Measurements from ENCODE around the gene CCM2L.
"Not testable (repeated sequence)": the region's sequence is repeated elsewhere in the genome, so short reads cannot be mapped to it uniquely, and the experiment has no call there.

Gene CCM2L

GRCh38 chr20:32031007-32031958 is 21.0 kb downstream of the CCM2L start:
- peak; percentile 72 for DNase-seq

DNA sequence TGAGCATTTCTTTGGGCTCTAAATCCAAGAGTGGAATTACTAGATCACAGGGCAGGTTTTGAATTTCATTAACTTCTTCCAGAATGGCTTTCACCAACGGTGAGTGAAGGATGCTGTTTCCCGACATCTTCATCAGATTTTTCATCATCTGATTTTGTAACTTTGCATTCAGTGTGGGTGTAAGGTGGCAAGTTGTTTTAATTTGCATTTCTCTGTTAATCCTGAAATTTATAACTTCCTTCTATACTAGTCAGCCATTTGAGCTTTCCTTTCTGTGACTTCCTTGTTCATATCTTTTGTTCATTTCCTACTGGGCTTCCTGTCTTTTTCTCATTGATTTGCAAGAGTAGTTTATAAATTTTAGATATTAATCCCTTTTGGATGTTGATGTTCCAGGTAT is 23.1 kb downstream of the CCM2L start:
- DNase-seq: no peak

- DNase-seq: not testable (repeated sequence)
Measured at GRCh38 chr20:32033721-32034120, 23.5 kb downstream of the CCM2L start.

- no peak for DNase-seq
Measured at GRCh38 chr20:32034581-32035425, 24.6 kb downstream of the CCM2L start.

DNA sequence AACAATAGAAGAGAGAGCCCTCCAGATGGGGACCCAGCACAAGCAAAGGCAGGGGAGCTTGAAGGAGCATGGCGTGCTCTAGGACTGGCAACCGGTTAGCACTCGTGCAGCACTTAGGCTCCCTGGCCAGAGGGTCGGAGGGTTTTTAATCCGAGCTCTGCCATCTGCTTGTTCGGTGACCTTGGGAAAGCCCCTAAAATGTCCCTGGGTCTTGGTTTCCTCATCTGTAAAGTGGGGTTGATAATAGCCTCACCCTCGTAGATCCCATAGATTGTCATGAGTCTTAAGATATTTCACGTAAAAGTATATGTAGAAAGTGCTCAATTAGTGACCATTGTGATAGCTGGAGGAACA is 25.2 kb downstream of the CCM2L start:
- DNase-seq: no peak

DNA sequence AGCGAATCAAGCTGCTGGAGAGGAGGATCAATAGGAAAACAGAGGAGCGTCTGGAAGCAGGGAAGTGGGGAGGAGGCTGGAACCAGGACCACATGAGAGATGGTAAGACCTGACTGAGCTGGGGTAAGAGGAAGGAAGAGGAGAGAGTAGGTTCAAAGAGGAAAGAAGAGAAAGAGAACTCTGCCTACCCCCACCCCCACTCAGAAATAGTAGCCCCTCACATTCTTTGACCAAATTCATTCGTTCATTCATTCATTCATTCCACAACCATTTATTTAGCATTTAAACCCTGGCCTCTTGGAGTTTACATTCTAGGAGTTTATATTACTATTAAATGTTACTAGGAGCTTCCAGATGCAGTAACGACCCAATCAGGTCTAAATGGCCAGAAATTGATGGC is 26.0 kb downstream of the CCM2L start:
- DNase-seq: no peak

DNA sequence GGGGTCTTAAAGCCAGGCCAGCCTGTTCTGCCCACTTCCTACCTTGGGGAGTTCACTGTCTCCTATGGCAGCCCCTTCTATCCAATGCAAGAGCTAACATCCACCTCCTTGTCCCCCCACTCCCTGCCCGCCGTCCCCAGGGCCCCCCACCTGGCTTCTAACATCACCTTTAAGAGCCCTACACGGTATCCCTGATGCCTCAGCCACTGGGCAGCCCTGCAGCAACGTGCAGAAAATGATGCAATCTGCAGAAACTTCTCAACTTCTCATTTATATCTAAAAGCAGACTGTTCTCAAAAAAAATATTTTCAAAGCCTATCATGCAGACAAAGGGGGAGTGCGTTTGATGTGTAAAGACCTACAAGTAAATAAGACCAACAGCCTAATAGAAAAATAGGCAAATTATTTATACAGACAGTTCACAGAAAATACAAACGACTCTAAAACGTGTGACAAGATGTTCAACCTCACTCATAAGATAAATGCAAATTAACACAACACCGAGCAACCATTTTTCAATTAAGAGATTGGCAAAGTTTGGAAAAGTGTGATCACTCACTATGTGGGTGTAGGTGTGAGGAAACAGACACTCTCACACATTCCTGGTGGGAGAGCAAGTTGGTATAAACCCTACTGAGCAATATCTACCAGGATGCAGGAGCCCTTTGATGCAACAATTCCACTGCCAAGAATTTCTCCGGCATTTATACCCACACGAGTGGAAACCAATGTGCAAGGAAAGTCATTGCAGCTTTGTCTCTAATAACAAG is 26.7 kb downstream of the CCM2L start:
- DNase-seq: no peak

DNA sequence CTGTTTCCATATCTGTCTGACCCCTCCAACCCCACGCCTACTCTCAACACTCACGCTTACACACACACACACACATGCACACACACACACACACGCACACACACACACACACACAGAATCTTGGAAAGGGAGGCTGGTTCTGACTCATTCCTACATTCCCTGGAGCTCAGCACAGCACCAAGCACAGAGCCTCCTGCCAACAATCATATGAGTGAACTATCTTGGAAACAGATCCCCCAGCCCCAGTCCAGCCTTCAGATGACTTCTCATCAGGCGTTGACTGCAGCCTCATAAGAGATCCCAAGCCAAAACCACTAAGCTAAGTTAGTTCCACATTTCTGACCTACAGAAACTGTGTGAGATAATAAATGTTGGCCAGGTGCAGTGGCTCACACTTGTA is 27.7 kb downstream of the CCM2L start:
- DNase-seq: no peak

GRCh38 chr20:32040142-32040953 is 30.1 kb downstream of the CCM2L start:
- peak; percentile 42 for DNase-seq

- no peak for DNase-seq
Measured at GRCh38 chr20:32045999-32046398, 35.8 kb downstream of the CCM2L start.

DNA sequence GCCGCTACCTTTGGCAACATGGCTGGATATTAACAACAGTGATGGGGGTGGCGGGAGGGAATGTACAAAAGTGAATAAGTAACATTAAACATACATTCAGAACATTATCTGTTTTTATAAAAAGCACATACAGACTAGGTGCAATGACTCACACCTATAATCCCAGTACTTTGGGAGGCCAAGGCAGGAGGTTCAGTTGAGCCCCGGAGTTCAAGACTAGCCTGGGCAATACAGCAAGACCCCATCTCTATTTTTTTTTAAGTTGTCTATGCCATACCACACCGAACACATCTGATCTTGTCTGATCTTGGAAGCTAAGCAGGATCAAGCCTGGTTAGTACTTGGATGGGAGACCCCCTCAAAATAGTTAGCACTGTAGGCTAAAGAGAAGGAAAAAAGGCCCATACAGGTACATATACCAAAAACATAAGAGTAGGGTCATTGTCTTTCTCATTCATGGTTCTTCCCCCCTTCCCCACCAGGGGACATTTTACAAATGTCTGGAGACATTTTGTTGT is 40.1 kb downstream of the CCM2L start:
- no peak for DNase-seq

GRCh38 chr20:32050851-32051556 is 40.8 kb downstream of the CCM2L start:
- DNase-seq: no peak

DNA sequence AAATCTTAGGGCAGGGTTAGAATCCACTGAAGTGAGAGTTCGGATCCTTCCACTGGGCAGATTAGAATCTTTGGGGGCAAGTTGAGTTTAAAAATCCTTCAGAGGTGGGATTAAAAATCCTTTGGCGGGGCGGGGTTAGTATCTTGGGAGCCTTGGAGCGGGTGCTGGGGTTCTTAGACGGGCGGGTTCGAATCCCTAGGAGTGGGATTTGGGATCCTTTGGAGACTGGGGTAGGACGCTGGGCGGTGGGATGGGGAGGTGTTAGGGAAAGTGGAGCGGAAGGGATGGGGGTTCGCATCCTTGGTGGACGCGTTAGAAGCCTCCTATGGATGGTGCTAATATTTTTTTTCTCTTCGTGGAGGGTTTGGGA is 41.5 kb downstream of the CCM2L start:
- no peak for DNase-seq

- DNase-seq: no peak
Measured at GRCh38 chr20:32052090-32052777, 42.0 kb downstream of the CCM2L start, which contains the start of gene HCK. HCK (plus strand) TSS chr20:32052242.

DNA sequence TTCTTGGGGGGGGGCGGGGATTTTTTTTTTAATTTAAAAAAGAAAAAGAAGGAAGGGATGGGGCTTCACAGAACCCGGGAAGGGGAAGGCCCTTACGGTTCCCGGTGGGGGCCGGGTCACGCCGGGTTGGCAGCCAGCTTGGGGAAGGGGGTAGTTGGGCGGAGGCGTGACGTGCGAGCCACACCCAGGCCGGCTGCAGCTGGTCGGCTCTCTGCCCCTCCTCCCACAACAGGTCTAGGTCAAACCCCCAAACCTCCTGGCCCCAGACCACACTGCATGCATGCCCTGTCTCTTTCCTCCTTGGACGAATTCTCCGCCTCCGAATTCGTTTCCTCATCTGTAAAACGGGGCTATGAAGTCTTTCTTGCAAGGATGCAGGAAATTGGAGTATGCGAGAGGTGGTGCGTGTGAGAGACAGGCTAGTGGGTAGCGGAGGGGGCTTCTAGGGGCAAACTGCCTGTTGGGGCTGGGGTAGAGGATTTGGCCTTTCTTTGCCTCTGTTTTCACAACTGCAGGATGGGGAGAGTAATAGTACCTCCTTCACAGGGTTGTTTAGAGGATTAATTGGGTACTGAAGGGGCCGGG is 42.6 kb downstream of the CCM2L start:
- peak; percentile 17 for DNase-seq

- DNase-seq: no peak
Measured at GRCh38 chr20:32053648-32054047, 43.4 kb downstream of the CCM2L start.

DNA sequence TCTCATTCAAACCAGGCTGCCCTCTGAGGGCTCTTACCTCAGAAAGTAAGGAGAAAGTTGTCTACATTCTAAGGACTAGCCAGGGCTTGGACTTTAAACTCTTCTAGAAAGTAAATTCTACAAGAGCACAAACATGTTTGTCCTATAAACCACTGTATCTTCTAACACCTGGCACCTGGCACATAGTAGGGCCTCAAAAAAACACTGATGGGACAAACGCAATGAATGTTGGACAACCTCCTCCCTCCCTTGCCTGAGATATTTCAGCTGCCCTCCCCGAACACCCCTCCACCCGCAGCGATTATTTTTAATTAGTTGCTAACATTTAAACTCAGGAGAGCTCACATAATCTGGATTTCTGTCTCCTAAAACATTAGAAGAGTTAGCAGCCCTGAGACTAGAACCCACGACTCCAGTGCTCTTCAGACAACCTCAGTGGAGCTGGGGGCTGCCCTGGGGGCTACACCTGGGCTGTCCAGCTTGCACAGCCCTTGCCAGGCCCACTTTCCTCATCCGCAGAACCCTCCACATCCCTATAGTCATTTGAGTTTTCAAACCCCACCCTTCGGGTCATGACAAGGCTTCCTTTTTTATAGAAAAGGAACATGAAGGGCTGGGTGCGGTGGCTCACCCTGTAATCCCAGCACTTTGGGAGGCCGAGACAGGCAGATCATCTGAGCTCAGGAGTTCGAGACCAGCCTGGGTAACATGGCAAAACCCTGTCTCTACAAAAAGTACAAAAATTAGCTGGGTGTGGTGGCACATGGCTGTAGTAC is 46.7 kb downstream of the CCM2L start:
- DNase-seq: no peak

DNA sequence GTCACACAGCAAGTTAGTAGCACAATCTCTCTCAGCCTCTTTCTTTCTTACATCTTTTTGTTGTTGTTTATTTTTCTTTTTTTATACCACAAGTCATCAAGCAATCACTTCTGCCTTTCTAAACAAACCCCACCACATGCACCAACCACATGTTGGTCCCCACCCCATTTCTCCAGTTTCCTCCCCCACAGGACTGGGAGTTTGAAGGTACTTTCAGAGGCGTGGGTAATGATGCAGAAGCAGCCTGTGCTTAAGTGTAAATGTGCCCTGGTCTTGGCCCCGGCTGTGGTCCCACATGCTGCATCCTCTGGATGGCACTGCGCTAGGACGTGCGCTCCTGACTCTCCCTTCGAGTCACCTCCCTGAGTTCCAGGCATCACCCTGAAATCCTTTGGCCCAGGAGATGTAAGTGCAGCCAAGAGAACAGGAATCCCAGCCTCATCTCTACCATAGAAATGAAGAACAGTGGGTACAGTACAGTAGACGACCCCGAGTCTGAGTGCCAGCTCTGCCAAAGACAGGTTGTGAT is 47.5 kb downstream of the CCM2L start:
- DNase-seq: no peak

- no peak for DNase-seq
Measured at GRCh38 chr20:32059189-32059588, 49.0 kb downstream of the CCM2L start.
